Gastroesophageal sphincter (tissue), 3 donors: ENCODE data around the gene CYP26C1.

Source experiments
- EP300 ChIP-seq: sonication (generic); formaldehyde crosslinking; IDR thresholded peaks from one replicate; pipeline ENCODE4 v1.6.1; 2017; ENCODE audit warnings: antibody characterized with exemption, mild to moderate bottlenecking
- POLR2A ChIP-seq, 2 donors: fragments of 450-650 bp; IDR thresholded peaks; one replicate each; pipeline ENCODE4 v1.6.1; 2017; ENCODE audit warnings: antibody characterized with exemption in 2 of 2, mild to moderate bottlenecking in 2 of 2, moderate library complexity in 1 of 2
- TF ChIP-seq, protein P1 (sequence below), 4 experiments: fragments of 200-600 bp in 2 of 4; fragments of 450-650 bp in 2 of 4; sonication (generic) in 1 of 4; IDR thresholded peaks; one replicate each; pipeline ENCODE4 v1.5.1; 2017 to 2019; ENCODE audit warnings: antibody characterized with exemption in 4 of 4, mild to moderate bottlenecking in 2 of 4, moderate library complexity in 2 of 4

DNA sequence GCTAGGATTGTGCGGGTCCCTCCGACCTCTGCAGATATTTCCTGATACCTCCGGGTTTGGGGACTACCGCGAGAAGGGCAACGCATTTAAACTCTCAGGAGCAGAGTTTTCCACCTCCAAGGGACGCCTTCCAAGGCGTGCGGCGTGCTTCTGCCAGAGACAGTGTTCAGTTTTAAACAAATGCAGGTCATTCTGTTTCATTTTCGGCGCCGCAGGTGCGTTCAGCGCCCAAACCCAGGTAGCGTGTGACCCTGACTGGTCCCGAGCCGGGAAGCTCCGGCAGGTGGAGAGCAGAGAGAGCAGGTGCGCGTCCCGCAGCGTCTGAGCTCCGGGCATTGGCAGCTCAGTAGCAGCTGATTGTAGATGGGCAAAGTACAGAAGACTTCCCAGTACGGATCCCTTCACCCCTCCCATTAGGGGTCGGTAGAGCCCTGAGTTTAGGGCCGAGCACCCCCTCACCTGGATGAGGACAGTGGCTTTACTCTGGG lies 11.7 kb downstream of the CYP26C1 start:
- TF ChIP-seq POLR2A (IDR thresholded peaks at IDR 0.05) (no peak), EP300 (no peak)
- TF ChIP-seq, protein P1, sequence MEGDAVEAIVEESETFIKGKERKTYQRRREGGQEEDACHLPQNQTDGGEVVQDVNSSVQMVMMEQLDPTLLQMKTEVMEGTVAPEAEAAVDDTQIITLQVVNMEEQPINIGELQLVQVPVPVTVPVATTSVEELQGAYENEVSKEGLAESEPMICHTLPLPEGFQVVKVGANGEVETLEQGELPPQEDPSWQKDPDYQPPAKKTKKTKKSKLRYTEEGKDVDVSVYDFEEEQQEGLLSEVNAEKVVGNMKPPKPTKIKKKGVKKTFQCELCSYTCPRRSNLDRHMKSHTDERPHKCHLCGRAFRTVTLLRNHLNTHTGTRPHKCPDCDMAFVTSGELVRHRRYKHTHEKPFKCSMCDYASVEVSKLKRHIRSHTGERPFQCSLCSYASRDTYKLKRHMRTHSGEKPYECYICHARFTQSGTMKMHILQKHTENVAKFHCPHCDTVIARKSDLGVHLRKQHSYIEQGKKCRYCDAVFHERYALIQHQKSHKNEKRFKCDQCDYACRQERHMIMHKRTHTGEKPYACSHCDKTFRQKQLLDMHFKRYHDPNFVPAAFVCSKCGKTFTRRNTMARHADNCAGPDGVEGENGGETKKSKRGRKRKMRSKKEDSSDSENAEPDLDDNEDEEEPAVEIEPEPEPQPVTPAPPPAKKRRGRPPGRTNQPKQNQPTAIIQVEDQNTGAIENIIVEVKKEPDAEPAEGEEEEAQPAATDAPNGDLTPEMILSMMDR (IDR thresholded peaks at IDR 0.05): no peak
